Neural cell (in vitro differentiated cells): ENCODE results near the gene C1QTNF3. TPM values are rescaled to one million over a fixed set of nuclear protein-coding genes. Genes with fewer than 3 reads are reported as not detected.

Experiments
- H2AFZ ChIP-seq: fragments of 200-600, 300-800 bp; sonication (generic), shearing (Covaris generic); 2 replicates; pipeline ENCODE4 v1.6.0; 2014; ENCODE audit warnings: low read depth, mild to moderate bottlenecking, antibody characterized with exemption, low read length, moderate library complexity
- H3F3A ChIP-seq: fragments of 200-600 bp; shearing (Covaris generic); 2 replicates; pipeline ENCODE4 v1.6.1; 2016; ENCODE audit warnings: mild to moderate bottlenecking, moderate library complexity, mixed read lengths, antibody characterized with exemption, low read length; ENCODE audit not compliant: insufficient read depth, poor library complexity, severe bottlenecking
- H3K27ac ChIP-seq: fragments of 200-600, 300-800 bp; sonication (generic), shearing (Covaris generic); 2 replicates; pipeline ENCODE4 v1.5.1; 2014; ENCODE audit warnings: mild to moderate bottlenecking, low read length, moderate library complexity
- H3K27me3 ChIP-seq: fragments of 300-800, 200-600 bp; sonication (generic), shearing (Covaris generic); 2 replicates; pipeline ENCODE4 v1.6.0; 2014; ENCODE audit warnings: mild to moderate bottlenecking, low read depth, low read length, moderate library complexity; ENCODE audit not compliant: insufficient read depth
- H3K36me3 ChIP-seq: fragments of 300-800, 200-600 bp; sonication (generic), shearing (Covaris generic); 2 replicates; pipeline ENCODE4 v1.5.1; 2014; ENCODE audit warnings: mild to moderate bottlenecking, antibody characterized with exemption, low read length, moderate library complexity; ENCODE audit not compliant: insufficient read depth
- H3K4me2 ChIP-seq: fragments of 300-800, 200-600 bp; sonication (generic), shearing (Covaris generic); 2 replicates; pipeline ENCODE4 v1.6.0; 2014; ENCODE audit warnings: mild to moderate bottlenecking, low read length
- H3K4me3 ChIP-seq: fragments of 300-800, 200-600 bp; sonication (generic), shearing (Covaris generic); 2 replicates; pipeline ENCODE4 v1.5.1; 2014; ENCODE audit warnings: mild to moderate bottlenecking, low read length, moderate library complexity
- H3K79me2 ChIP-seq: fragments of 200-600 bp; shearing (Covaris generic); replicated peaks from 2 replicates; pipeline ENCODE4 v1.6.0; 2014; ENCODE audit warnings: mild to moderate bottlenecking, low read length, moderate library complexity; ENCODE audit not compliant: insufficient read depth
- H3K9ac ChIP-seq: fragments of 300-800, 200-600 bp; sonication (generic), shearing (Covaris generic); 2 replicates; pipeline ENCODE4 v1.6.1; 2016; ENCODE audit warnings: mild to moderate bottlenecking, low read length, mixed read lengths
- H3K9me2 ChIP-seq: fragments of 200-600 bp; shearing (Covaris generic); 2 replicates; pipeline ENCODE4 v1.6.1; 2016; ENCODE audit warnings: mild to moderate bottlenecking, low read length, mixed read lengths; ENCODE audit not compliant: insufficient read depth
- H3K9me3 ChIP-seq: fragments of 200-600, 300-800 bp; sonication (generic), shearing (Covaris generic); 2 replicates; pipeline ENCODE4 v1.6.1; 2016; ENCODE audit warnings: mild to moderate bottlenecking, mixed run types, low read length, moderate library complexity, mixed read lengths
- H4K20me1 ChIP-seq: fragments of 200-600 bp; shearing (Covaris generic); 2 replicates; pipeline ENCODE4 v1.6.1; 2016; ENCODE audit warnings: mild to moderate bottlenecking, mixed run types; ENCODE audit not compliant: insufficient read depth
- EP300 ChIP-seq: fragments of 450-650 bp; conservative IDR thresholded peaks from 2 replicates; pipeline ENCODE4 v1.6.1; 2014; ENCODE audit warnings: antibody characterized with exemption, mild to moderate bottlenecking, moderate library complexity; ENCODE audit not compliant: poor library complexity, severe bottlenecking
- EZH2 ChIP-seq: fragments of 200-600, 300-800 bp; shearing (Covaris generic), sonication (generic); IDR thresholded peaks from 2 replicates; pipeline ENCODE4 v1.6.1; 2014; ENCODE audit warnings: antibody characterized with exemption, low read length, borderline replicate concordance, mild to moderate bottlenecking; ENCODE audit not compliant: insufficient read depth, poor library complexity, severe bottlenecking
- MXI1 ChIP-seq: fragments of 450-650 bp; conservative IDR thresholded peaks from 2 replicates; pipeline ENCODE4 v1.6.1; 2014; ENCODE audit warnings: antibody characterized with exemption, mild to moderate bottlenecking; ENCODE audit not compliant: poor library complexity, severe bottlenecking
- POLR2AphosphoS5 ChIP-seq: IDR thresholded peaks from 2 replicates; pipeline ENCODE4 v1.6.1; 2012
- RAD21 ChIP-seq: fragments of 450-650 bp; conservative IDR thresholded peaks from 2 replicates; pipeline ENCODE4 v1.6.1; 2014; ENCODE audit warnings: antibody characterized with exemption, mild to moderate bottlenecking, moderate library complexity
- REST ChIP-seq: IDR thresholded peaks from 2 replicates; pipeline ENCODE4 v1.6.1; 2012; ENCODE audit warnings: borderline replicate concordance
- SMC3 ChIP-seq: fragments of 450-650 bp; conservative IDR thresholded peaks from 2 replicates; pipeline ENCODE4 v1.6.1; 2014; ENCODE audit warnings: antibody characterized with exemption, mild to moderate bottlenecking, moderate library complexity; ENCODE audit not compliant: poor library complexity
- TAF1 ChIP-seq: IDR thresholded peaks from 2 replicates; pipeline ENCODE4 v1.6.1; 2012; ENCODE audit warnings: low read depth
- polyA plus RNA-seq: library from polyadenylated mRNA; depleted of rRNA; stranded (reverse); fragments of >200 nt; gene quantifications from 2 replicates; pipeline ENCODE4 v1.2.3, GENCODE V29; 2014
- TF ChIP-seq, protein P1 (sequence below): fragments of 450-650 bp; IDR thresholded peaks from 2 replicates; pipeline ENCODE4 v1.5.1; 2014; ENCODE audit warnings: antibody characterized with exemption, mild to moderate bottlenecking, moderate library complexity; ENCODE audit not compliant: poor library complexity, severe bottlenecking

The C1QTNF3 gene
- polyA plus RNA-seq, 1 donor from 2014 or later = 33.1 TPM

DNA sequence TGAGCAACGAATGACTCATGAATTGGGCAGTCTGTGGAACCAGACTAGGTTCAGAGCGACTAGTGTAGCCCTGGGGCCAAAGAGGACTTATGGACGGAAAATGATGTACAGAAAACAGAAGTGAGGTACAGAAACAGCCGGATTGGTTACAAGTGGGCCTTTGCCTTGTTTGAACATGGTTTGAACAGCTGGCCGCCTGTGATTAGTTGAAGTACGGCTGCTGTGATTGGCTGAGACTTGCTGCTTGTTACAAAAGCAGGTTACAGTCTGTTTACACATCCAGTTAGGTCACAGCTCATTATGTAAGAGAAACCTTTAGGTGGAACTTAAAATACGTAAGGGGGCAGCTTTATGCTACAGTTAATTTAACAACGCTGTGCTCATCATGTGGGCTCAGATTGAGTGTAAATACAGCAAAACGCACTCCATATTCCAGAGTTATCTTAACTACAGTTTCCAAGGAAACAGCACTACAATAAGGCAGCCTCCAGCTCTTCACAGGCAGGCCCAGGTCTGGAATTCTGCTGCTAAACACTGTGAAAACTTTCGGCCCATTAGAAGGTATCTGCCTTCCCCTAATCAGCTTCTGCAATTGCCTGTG, 41.7 kb downstream of the C1QTNF3 start:
- Histone ChIP-seq H3K79me2 (peaks cover 4% of the 10 kb centered on the region), H3K36me3 (no peaks in the 10 kb centered on the region), H3K9me3 (no peaks in the 10 kb centered on the region), H3F3A (no peaks in the 10 kb centered on the region), H3K9ac (no peak overlapping the region), H3K4me2 (no peak overlapping the region), H3K4me3 (no peak overlapping the region), H3K27me3 (no peaks in the 10 kb centered on the region), H3K9me2 (no peaks in the 10 kb centered on the region), H3K27ac (no peak overlapping the region), H2AFZ (no peak overlapping the region), H4K20me1 (no peaks in the 10 kb centered on the region)
- TF ChIP-seq MXI1 (no peak), EP300 (no peak), EZH2 (no peak), POLR2AphosphoS5 (no peak), TAF1 (no peak), REST (no peak), SMC3 (no peak), RAD21 (no peak)
- TF ChIP-seq, protein P1, sequence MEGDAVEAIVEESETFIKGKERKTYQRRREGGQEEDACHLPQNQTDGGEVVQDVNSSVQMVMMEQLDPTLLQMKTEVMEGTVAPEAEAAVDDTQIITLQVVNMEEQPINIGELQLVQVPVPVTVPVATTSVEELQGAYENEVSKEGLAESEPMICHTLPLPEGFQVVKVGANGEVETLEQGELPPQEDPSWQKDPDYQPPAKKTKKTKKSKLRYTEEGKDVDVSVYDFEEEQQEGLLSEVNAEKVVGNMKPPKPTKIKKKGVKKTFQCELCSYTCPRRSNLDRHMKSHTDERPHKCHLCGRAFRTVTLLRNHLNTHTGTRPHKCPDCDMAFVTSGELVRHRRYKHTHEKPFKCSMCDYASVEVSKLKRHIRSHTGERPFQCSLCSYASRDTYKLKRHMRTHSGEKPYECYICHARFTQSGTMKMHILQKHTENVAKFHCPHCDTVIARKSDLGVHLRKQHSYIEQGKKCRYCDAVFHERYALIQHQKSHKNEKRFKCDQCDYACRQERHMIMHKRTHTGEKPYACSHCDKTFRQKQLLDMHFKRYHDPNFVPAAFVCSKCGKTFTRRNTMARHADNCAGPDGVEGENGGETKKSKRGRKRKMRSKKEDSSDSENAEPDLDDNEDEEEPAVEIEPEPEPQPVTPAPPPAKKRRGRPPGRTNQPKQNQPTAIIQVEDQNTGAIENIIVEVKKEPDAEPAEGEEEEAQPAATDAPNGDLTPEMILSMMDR = no peak

- H3K27me3 ChIP-seq = no peaks in the 10 kb centered on the region
- H4K20me1 ChIP-seq = no peaks in the 10 kb centered on the region
- H3K9me2 ChIP-seq = no peaks in the 10 kb centered on the region
- no peak overlapping the region for H3K27ac ChIP-seq
- no peak overlapping the region for H3K4me3 ChIP-seq
- H2AFZ ChIP-seq = no peak overlapping the region
- no peak overlapping the region for H3K4me2 ChIP-seq
- no peaks in the 10 kb centered on the region for H3K79me2 ChIP-seq
- TF ChIP-seq EZH2 (no peak), REST (no peak), MXI1 (no peak), EP300 (no peak), TAF1 (no peak), RAD21 (no peak), SMC3 (no peak), POLR2AphosphoS5 (no peak)
- TF ChIP-seq, protein P1 = no peak
- no peaks in the 10 kb centered on the region for H3F3A ChIP-seq
- no peaks in the 10 kb centered on the region for H3K36me3 ChIP-seq
- H3K9ac ChIP-seq = no peak overlapping the region
- no peaks in the 10 kb centered on the region for H3K9me3 ChIP-seq
Observed at GRCh38 chr5:33999978-34000377, 43.0 kb downstream of the C1QTNF3 start.
